CD4-positive, alpha-beta memory T cell (primary cell): ENCODE data around the gene SNAPC2. TPM values are rescaled to one million over a fixed set of nuclear protein-coding genes. Genes with fewer than 3 reads are reported as not detected.

Source experiments
- CTCF ChIA-PET: fragments of 350-600 bp; sonication (Branson Sonifier 250); formaldehyde crosslinking; loops from one replicate; lab custom pipeline; 2021; ENCODE audit warnings: inconsistent platforms; ENCODE audit not compliant: partially characterized antibody; lab: Charles Lee
- POLR2A ChIA-PET: fragments of 350-600 bp; sonication (Branson Sonifier 250); formaldehyde crosslinking; loops from one replicate; lab custom pipeline; 2021; ENCODE audit not compliant: partially characterized antibody; lab: Charles Lee
- DNase-seq, 5 donors: peaks; one replicate each; pipeline versions ENCODE4 v3.0.0 to v3.0.0-alpha.2; 2020 to 2022; ENCODE audit warnings: mixed read lengths in 1 of 5
- H3K27ac ChIP-seq: one replicate; pipeline ENCODE4 v1.7.0; 2013; ENCODE audit warnings: low read depth, low read length
- H3K27me3 ChIP-seq: 2 replicates; pipeline ENCODE4 v1.7.0; 2013; ENCODE audit warnings: mild to moderate bottlenecking, low read length, moderate library complexity; ENCODE audit not compliant: insufficient read depth
- H3K36me3 ChIP-seq: 2 replicates; pipeline ENCODE4 v1.7.0; 2013; ENCODE audit warnings: mild to moderate bottlenecking, low read length, moderate library complexity; ENCODE audit not compliant: insufficient read depth
- H3K4me1 ChIP-seq: 2 replicates; pipeline ENCODE4 v1.7.0; 2013; ENCODE audit warnings: mild to moderate bottlenecking, low read length, moderate library complexity; ENCODE audit not compliant: insufficient read depth
- H3K4me3 ChIP-seq, 2 donors: one replicate each; pipeline ENCODE4 v1.7.0; 2013; ENCODE audit warnings: low read length in 2 of 2, mild to moderate bottlenecking in 1 of 2
- H3K9me3 ChIP-seq, 2 donors: one replicate each; pipeline ENCODE4 v1.7.0; 2013; ENCODE audit warnings: low read length in 2 of 2, control low read depth in 1 of 2; ENCODE audit not compliant: control insufficient read depth in 1 of 2
- H3K27ac Mint-ChIP-seq, 7 donors: one replicate each; pipeline ENCODE4 v1.8.0; 2020 to 2021; ENCODE audit warnings: mixed read lengths in 7 of 7, mild to moderate bottlenecking in 6 of 7, inconsistent platforms in 3 of 7, moderate library complexity in 3 of 7
- H3K27me3 Mint-ChIP-seq, 2 donors: one replicate each; pipeline ENCODE4 v1.8.0; 2020 to 2021; ENCODE audit warnings: mixed read lengths in 2 of 2
- H3K36me3 Mint-ChIP-seq, 2 donors: one replicate each; pipeline ENCODE4 v1.8.0; 2020 to 2021; ENCODE audit warnings: mixed read lengths in 2 of 2, inconsistent platforms in 1 of 2, mild to moderate bottlenecking in 1 of 2
- H3K4me1 Mint-ChIP-seq, 4 donors: one replicate each; pipeline ENCODE4 v1.8.0; 2020 to 2021; ENCODE audit warnings: mixed read lengths in 4 of 4, mild to moderate bottlenecking in 1 of 4
- H3K4me3 Mint-ChIP-seq, 8 donors: one replicate each; pipeline ENCODE4 v1.8.0; 2020 to 2021; ENCODE audit warnings: mixed read lengths in 8 of 8, mild to moderate bottlenecking in 7 of 8, moderate library complexity in 6 of 8, inconsistent platforms in 3 of 8
- H3K9me3 Mint-ChIP-seq, 8 donors: one replicate each; pipeline ENCODE4 v1.8.0; 2020 to 2021; ENCODE audit warnings: mixed read lengths in 8 of 8, mild to moderate bottlenecking in 5 of 8, inconsistent platforms in 3 of 8, moderate library complexity in 1 of 8
- intact Hi-C: fragments of 100-400 bp; cut with micrococcal nuclease; formaldehyde crosslinking; loops from one replicate; pipeline ENCODE4 v1.15.1; 2023
- polyA plus RNA-seq, 2 donors: library from polyadenylated mRNA; unstranded; fragments of 300-500 nt; fragmentation: Illumina TruSeq; gene quantifications; one replicate each; pipeline ENCODE4 v1.2.3, GENCODE V29; 2021
- total RNA-seq, 2 experiments: library from RNA; stranded (reverse); gene quantifications; one replicate each; pipeline ENCODE4 v1.2.3, GENCODE V29; 2021

Gene SNAPC2
- total and polyA plus RNA-seq, 4 experiments from 2014 or later = 9.0 to 22.1 (median 17.6) TPM

- peak overlapping the region; percentile 86 to 94 (median 92) for H3K4me3 Mint-ChIP-seq
- H3K4me1 Mint-ChIP-seq = peaks cover 11 to 45% (median 28%) of the 10 kb centered on the region in 4 donors
- H3K9me3 Mint-ChIP-seq = no peaks in the 10 kb centered on the region
- ChIA-PET POLR2A (interaction anchor here (0.7 to 3.4 kb wide), 18 partner anchors 8 to 1518 kb away, joined by 3 to 53 read pairs (median 6); partner anchors contain the start of genes ARHGEF18, CERS4, ELAVL1 and KHSRP), CTCF (interaction anchor here (0.6 to 6.5 kb wide), 17 partner anchors 9 to 377 kb away, joined by 3 to 66 read pairs (median 9); partner anchors contain the start of genes MAP2K7 and SNAPC2)
- peak overlapping the region; percentile 88 to 98 (median 97) for H3K27ac Mint-ChIP-seq
- Histone ChIP-seq H3K27me3 (no peaks in the 10 kb centered on the region), H3K27ac (peak overlapping the region; percentile 92), H3K36me3 (peaks cover 9% of the 10 kb centered on the region), H3K4me1 (peaks cover 16% of the 10 kb centered on the region), H3K9me3 (no peaks in the 10 kb centered on the region), H3K4me3 (peak overlapping the region; percentile 58 to 71)
- peaks cover 7 to 13% of the 10 kb centered on the region in 2 donors for H3K36me3 Mint-ChIP-seq
- intact Hi-C loops = loop anchor here (1.0 to 10.0 kb wide), 6 partner anchors 14 to 266 kb away; partner anchors contain the start of genes CERS4, MAP2K7 and SNAPC2
- H3K27me3 Mint-ChIP-seq = no peaks in the 10 kb centered on the region
- peak in 1 of 5 donors; percentile 63 for DNase-seq
Measured at GRCh38 chr19:7942981-7943443, 22.9 kb downstream of the SNAPC2 start.

GRCh38 chr19:7943444-7944176, 23.5 kb downstream of the SNAPC2 start, which contains the start of gene TIMM44:
TSS of gene TIMM44 (minus strand) at chr19:7943666. CDS start at chr19:7943651, 15 bp downstream.
- Histone ChIP-seq H3K4me1 (peaks cover 16% of the 10 kb centered on the region), H3K27me3 (no peaks in the 10 kb centered on the region), H3K27ac (peak within 1 kb of the TSS; percentile 92), H3K36me3 (peaks cover 9% of the 10 kb centered on the region), H3K9me3 (no peaks in the 10 kb centered on the region), H3K4me3 (peak within 1 kb of the TSS; percentile 58 to 71)
- POLR2A ChIA-PET = interaction anchor here (0.7 to 3.4 kb wide), 25 partner anchors 8 to 1519 kb away, joined by 3 to 53 read pairs (median 5); partner anchors contain the start of genes ARHGEF18, CERS4, CTXN1 and ELAVL1
- H3K36me3 Mint-ChIP-seq = peaks cover 6 to 13% of the 10 kb centered on the region in 2 donors
- CTCF ChIA-PET = interaction anchor here (0.6 to 6.5 kb wide), 23 partner anchors 8 to 470 kb away, joined by 3 to 66 read pairs (median 5); partner anchors contain the start of genes MAP2K7, MARCHF2 and SNAPC2
- H3K27me3 Mint-ChIP-seq = no peaks in the 10 kb centered on the region
- DNase-seq = peak; percentile 98 to 100 (median 99)
- H3K4me1 Mint-ChIP-seq = peaks cover 11 to 45% (median 28%) of the 10 kb centered on the region in 4 donors
- intact Hi-C loops = loop anchor here (1.0 to 10.0 kb wide), 8 partner anchors 14 to 310 kb away; partner anchors contain the start of genes CERS4, MAP2K7 and SNAPC2
- H3K27ac Mint-ChIP-seq = peak within 1 kb of the TSS; percentile 88 to 98 (median 97)
- H3K4me3 Mint-ChIP-seq = peak within 1 kb of the TSS; percentile 86 to 94 (median 92)
- no peaks in the 10 kb centered on the region for H3K9me3 Mint-ChIP-seq

- POLR2A ChIA-PET = interaction anchor here (1.0 to 3.4 kb wide), 24 partner anchors 8 to 1520 kb away, joined by 3 to 53 read pairs (median 6); partner anchors contain the start of genes ARHGEF18, CERS4, CTXN1 and ELAVL1
- H3K4me1 ChIP-seq = peaks cover 16% of the 10 kb centered on the region
- Mint-ChIP-seq H3K9me3 (no peaks in the 10 kb centered on the region), H3K36me3 (peaks cover 6 to 9% of the 10 kb centered on the region in 2 donors), H3K27ac (peak overlapping the region; percentile 88 to 98 (median 97)), H3K4me1 (peaks cover 8 to 41% (median 24%) of the 10 kb centered on the region in 4 donors), H3K4me3 (peak overlapping the region; percentile 86 to 94 (median 92)), H3K27me3 (no peaks in the 10 kb centered on the region)
- H3K4me3 ChIP-seq = peak overlapping the region; percentile 19 to 71
- no peaks in the 10 kb centered on the region for H3K27me3 ChIP-seq
- CTCF ChIA-PET = interaction anchor here (0.6 to 6.5 kb wide), 25 partner anchors 8 to 469 kb away, joined by 3 to 66 read pairs (median 5); partner anchors contain the start of genes MAP2K7, MARCHF2 and SNAPC2
- intact Hi-C loops = loop anchor here (1.0 to 10.0 kb wide), 3 partner anchors 58 to 309 kb away; no protein-coding TSS in a partner anchor
- peak; percentile 81 to 88 (median 82) for DNase-seq
- no peaks in the 10 kb centered on the region for H3K9me3 ChIP-seq
- H3K27ac ChIP-seq = peak overlapping the region; percentile 92
- peaks cover 9% of the 10 kb centered on the region for H3K36me3 ChIP-seq
Measured at GRCh38 chr19:7944177-7944761, 24.1 kb downstream of the SNAPC2 start.

- intact Hi-C loops = loop anchor here (10.0 kb wide), 1 partner anchor 207 kb away; no protein-coding TSS in a partner anchor
- POLR2A ChIA-PET = no interaction called here
Measured at GRCh38 chr19:7947939-7948338, 27.8 kb downstream of the SNAPC2 start.

GRCh38 chr19:7953060-7953459, 32.9 kb downstream of the SNAPC2 start:
- Mint-ChIP-seq H3K36me3 (peaks cover 0 to 3% of the 10 kb centered on the region in 2 donors), H3K9me3 (no peaks in the 10 kb centered on the region), H3K27ac (peak overlapping the region in 1 of 7 donors; percentile 48), H3K4me1 (peaks cover 0 to 4% (median 0%) of the 10 kb centered on the region in 4 donors), H3K4me3 (no peak overlapping the region), H3K27me3 (no peaks in the 10 kb centered on the region)
- Histone ChIP-seq H3K27me3 (no peaks in the 10 kb centered on the region), H3K27ac (no peak overlapping the region), H3K4me3 (no peak overlapping the region), H3K4me1 (no peaks in the 10 kb centered on the region), H3K36me3 (no peaks in the 10 kb centered on the region), H3K9me3 (no peaks in the 10 kb centered on the region)
- POLR2A ChIA-PET = interaction anchor here (2.3 kb wide), 1 partner anchor 9 kb away, joined by 8 read pairs; the partner anchor contains the start of gene TIMM44
- no peak for DNase-seq
- intact Hi-C loops = no loop called here
- CTCF ChIA-PET = interaction anchor here (2.3 kb wide), 1 partner anchor 9 kb away, joined by 9 read pairs; the partner anchor contains the start of gene TIMM44

More at GRCh38 chr19:7947939-7948338, 27.8 kb downstream of the SNAPC2 start:
- Histone ChIP-seq H3K36me3 (no peaks in the 10 kb centered on the region), H3K27ac (no peak overlapping the region), H3K27me3 (no peaks in the 10 kb centered on the region), H3K9me3 (no peaks in the 10 kb centered on the region), H3K4me1 (peaks cover 2% of the 10 kb centered on the region), H3K4me3 (no peak overlapping the region)
- Mint-ChIP-seq H3K27me3 (no peaks in the 10 kb centered on the region), H3K27ac (no peak overlapping the region), H3K4me3 (no peak overlapping the region), H3K4me1 (peaks cover 0 to 18% (median 8%) of the 10 kb centered on the region in 4 donors), H3K9me3 (no peaks in the 10 kb centered on the region), H3K36me3 (peaks cover 0 to 3% of the 10 kb centered on the region in 2 donors)
- no peak for DNase-seq
- CTCF ChIA-PET = interaction anchor here (1.2 kb wide), 1 partner anchor 54 kb away, joined by 5 read pairs; no protein-coding TSS in a partner anchor

- Histone ChIP-seq H3K36me3 (no peaks in the 10 kb centered on the region), H3K4me3 (no peak overlapping the region), H3K27me3 (no peaks in the 10 kb centered on the region), H3K27ac (no peak overlapping the region), H3K4me1 (no peaks in the 10 kb centered on the region), H3K9me3 (no peaks in the 10 kb centered on the region)
- Mint-ChIP-seq H3K27ac (no peak overlapping the region), H3K36me3 (peaks cover 0 to 3% of the 10 kb centered on the region in 2 donors), H3K4me1 (peaks cover 0 to 4% (median 0%) of the 10 kb centered on the region in 4 donors), H3K4me3 (no peak overlapping the region), H3K27me3 (no peaks in the 10 kb centered on the region), H3K9me3 (no peaks in the 10 kb centered on the region)
- no peak for DNase-seq
- ChIA-PET CTCF (interaction anchor here (1.0 to 2.3 kb wide), 2 partner anchors 10 to 49 kb away, joined by 3 to 9 read pairs; partner anchors contain the start of gene TIMM44), POLR2A (interaction anchor here (2.3 kb wide), 1 partner anchor 10 kb away, joined by 8 read pairs; the partner anchor contains the start of gene TIMM44)
- intact Hi-C loops = no loop called here
Measured at GRCh38 chr19:7953576-7953975, 33.4 kb downstream of the SNAPC2 start.
